ENCODE data around the gene ASTN2. TPM values are rescaled to one million over a fixed set of nuclear protein-coding genes. Genes with fewer than 3 reads are reported as not detected.

The ASTN2 gene
- polyA plus RNA-seq, 2 donors: 0.26 to 0.35 TPM

DNA sequence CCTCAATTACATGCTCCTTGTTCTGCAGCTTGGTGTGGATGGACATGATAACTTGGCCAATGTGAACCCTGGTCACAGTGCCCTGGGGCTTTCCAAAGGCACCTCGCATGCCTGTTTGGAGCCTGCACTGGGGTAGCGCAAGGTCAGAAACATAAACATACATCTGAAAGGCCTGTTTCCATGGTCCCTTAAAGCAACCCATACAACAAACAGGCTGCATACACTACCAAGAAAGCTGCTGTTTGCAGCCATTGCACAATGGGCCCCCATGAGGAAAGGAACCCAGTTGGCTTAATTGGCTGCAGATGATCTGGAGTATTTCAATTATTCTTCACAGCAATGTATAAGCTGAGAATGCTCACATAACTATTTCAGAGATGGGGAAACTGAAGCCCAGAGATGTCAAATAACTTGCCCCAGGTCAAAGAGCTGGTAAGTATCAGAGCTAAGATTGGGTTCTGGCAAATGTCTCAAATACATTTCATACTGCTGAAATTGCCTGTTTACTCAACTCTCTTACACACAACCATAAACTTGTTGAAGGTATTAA is 233.9 kb downstream of the ASTN2 start:
- WGBS, 2 donors: 94 to 97% methylated on average over 2 of the region's 2 CpGs

DNA sequence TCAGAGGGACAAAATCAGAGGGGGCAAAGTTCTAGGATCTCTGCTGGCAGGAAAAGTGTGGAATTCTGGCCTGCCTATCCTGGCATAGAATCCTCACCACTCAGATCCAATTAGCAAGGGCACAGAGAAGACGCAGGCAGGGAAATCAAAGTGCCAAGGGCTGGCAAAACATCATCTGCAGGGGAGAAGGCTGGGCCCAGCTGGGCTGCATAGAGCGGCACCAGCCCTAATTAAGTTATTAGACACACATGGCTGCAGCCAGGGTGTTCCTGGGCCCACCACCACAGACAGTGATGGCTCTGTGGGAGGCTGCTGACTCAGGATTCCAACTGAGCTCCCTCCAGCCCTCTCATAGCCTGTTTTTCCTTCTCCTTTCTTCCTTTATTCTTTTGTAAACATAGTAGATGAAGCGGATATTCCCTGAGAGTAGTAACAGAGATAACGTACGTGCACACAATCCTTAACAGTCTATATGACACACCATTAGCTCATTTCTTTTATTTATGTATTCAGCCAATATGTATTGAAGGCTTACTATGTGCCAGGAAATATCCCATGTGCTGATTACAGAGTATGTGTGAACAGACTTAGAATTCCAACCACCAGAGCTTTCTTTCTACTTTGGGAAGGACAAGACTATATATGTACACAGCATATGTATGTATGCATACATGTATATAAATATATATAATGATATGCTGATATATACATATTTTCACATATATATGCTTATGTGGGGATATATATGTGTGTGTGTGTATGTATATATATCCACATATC is 236.1 kb downstream of the ASTN2 start:
- Histone ChIP-seq H3K4me3 (ENCODE audit: low read depth in 1 of 2, low read length in 2 of 2) (no peak overlapping the region), H3K27ac (ENCODE audit: low read depth in 2 of 2, low read length in 1 of 2) (no peak overlapping the region), H3K9me3 (ENCODE audit: control insufficient read depth in 2 of 2, insufficient read depth in 1 of 2, low read depth in 1 of 2, low read length in 1 of 2) (no peaks in the 10 kb centered on the region), H3K36me3 (ENCODE audit: control insufficient read depth in 2 of 2, insufficient read depth in 2 of 2, low read length in 1 of 2) (no peaks in the 10 kb centered on the region), H3K4me1 (ENCODE audit: control insufficient read depth in 2 of 2, insufficient read depth in 2 of 2, low read length in 1 of 2) (no peaks in the 10 kb centered on the region), H3K27me3 (ENCODE audit: control insufficient read depth in 1 of 2, insufficient read depth in 2 of 2, low read length in 2 of 2) (no peaks in the 10 kb centered on the region)
- WGBS, 2 donors: 79 to 83% methylated on average over 5 of the region's 5 CpGs

More for the DNA sequence above, 233.9 kb downstream of the ASTN2 start:
- no peaks in the 10 kb centered on the region for H3K4me1 ChIP-seq (ENCODE audit: control insufficient read depth in 2 of 2, insufficient read depth in 2 of 2, low read length in 1 of 2)
- no peaks in the 10 kb centered on the region for H3K27me3 ChIP-seq (ENCODE audit: control insufficient read depth in 1 of 2, insufficient read depth in 2 of 2, low read length in 2 of 2)
- no peak overlapping the region for H3K4me3 ChIP-seq (ENCODE audit: low read depth in 1 of 2, low read length in 2 of 2)
- no peaks in the 10 kb centered on the region for H3K36me3 ChIP-seq (ENCODE audit: control insufficient read depth in 2 of 2, insufficient read depth in 2 of 2, low read length in 1 of 2)
- no peak overlapping the region for H3K27ac ChIP-seq (ENCODE audit: low read depth in 2 of 2, low read length in 1 of 2)
- no peaks in the 10 kb centered on the region for H3K9me3 ChIP-seq (ENCODE audit: control insufficient read depth in 2 of 2, insufficient read depth in 1 of 2, low read depth in 1 of 2, low read length in 1 of 2)

DNA sequence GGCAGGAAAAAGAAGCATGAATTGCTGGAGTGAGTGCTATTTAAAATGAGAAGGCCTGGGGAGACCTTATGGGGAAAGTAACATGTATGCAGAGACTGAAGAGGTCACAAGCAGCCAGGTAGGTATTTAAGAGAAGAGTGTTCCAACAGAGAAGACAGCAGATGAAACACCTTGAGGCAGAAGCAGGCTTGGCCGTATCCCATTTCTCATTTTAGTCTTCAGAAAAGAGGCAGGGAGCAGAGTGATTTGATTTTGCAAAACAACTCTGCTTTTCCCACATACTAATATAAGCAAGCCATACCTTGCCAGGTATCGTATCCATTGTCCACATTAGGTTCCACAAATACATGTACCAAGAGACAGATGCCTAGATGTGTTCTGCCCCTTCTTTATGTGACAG is 244.3 kb downstream of the ASTN2 start:
- Histone ChIP-seq H3K9me3 (ENCODE audit: control insufficient read depth in 2 of 2, insufficient read depth in 1 of 2, low read depth in 1 of 2, low read length in 1 of 2) (no peaks in the 10 kb centered on the region), H3K4me3 (ENCODE audit: low read depth in 1 of 2, low read length in 2 of 2) (no peak overlapping the region), H3K27me3 (ENCODE audit: control insufficient read depth in 1 of 2, insufficient read depth in 2 of 2, low read length in 2 of 2) (no peaks in the 10 kb centered on the region), H3K27ac (ENCODE audit: low read depth in 2 of 2, low read length in 1 of 2) (no peak overlapping the region), H3K4me1 (ENCODE audit: control insufficient read depth in 2 of 2, insufficient read depth in 2 of 2, low read length in 1 of 2) (no peaks in the 10 kb centered on the region), H3K36me3 (ENCODE audit: control insufficient read depth in 2 of 2, insufficient read depth in 2 of 2, low read length in 1 of 2) (no peaks in the 10 kb centered on the region)
- 87 to 95% methylated on average over 2 of the region's 2 CpGs for WGBS, 2 donors

DNA sequence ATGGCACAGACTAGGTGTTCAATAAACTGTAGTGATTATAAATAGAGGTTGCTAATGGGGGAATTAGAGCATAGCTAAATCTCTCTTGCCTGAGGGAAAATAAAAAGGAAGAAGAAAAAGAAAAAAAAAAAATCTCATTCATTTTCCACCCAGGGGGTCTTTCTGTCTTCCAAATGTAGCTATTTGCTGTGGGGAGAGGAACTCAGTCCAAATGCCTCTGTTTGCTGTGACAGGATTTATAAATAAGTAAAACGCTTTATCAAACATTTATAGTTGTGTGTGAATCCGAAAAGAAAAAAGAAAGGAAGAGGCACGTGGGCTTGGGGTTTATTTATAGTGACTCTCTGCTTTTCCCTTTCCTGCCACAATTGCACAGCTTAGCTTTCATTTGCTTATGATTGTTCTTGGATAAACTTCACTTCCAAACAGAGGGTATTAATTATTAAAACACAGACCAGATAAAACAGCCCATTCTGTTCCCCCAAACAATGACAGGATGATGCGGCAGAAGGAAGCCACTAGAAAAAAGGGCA is 245.7 kb downstream of the ASTN2 start:
- 29 to 38% methylated on average over 4 of the region's 4 CpGs for WGBS, 2 donors
- Histone ChIP-seq H3K4me1 (ENCODE audit: control insufficient read depth in 2 of 2, insufficient read depth in 2 of 2, low read length in 1 of 2) (no peaks in the 10 kb centered on the region), H3K27ac (ENCODE audit: low read depth in 2 of 2, low read length in 1 of 2) (no peak overlapping the region), H3K4me3 (ENCODE audit: low read depth in 1 of 2, low read length in 2 of 2) (no peak overlapping the region), H3K27me3 (ENCODE audit: control insufficient read depth in 1 of 2, insufficient read depth in 2 of 2, low read length in 2 of 2) (no peaks in the 10 kb centered on the region), H3K9me3 (ENCODE audit: control insufficient read depth in 2 of 2, insufficient read depth in 1 of 2, low read depth in 1 of 2, low read length in 1 of 2) (no peaks in the 10 kb centered on the region), H3K36me3 (ENCODE audit: control insufficient read depth in 2 of 2, insufficient read depth in 2 of 2, low read length in 1 of 2) (no peaks in the 10 kb centered on the region)

DNA sequence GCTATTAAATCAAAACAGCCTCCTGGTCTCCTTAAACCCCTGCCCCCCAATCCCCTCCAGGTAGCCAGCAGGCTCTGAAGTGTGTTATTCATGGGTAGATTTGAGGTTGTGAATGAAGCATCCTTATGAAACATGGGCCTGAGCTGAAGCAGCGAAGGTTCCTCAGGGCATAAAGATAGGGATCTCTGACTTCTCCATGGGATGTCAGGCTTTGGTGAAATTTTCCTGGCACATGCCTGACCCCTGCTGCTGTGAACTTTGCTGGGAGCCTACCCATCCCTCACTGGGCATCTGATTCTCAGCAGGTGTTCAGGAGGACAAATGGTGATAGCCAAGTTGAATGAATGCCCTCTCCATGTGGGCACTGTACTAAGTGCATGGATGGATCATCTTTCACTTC is 250.3 kb downstream of the ASTN2 start:
- no peaks in the 10 kb centered on the region for H3K9me3 ChIP-seq (ENCODE audit: control insufficient read depth in 2 of 2, insufficient read depth in 1 of 2, low read depth in 1 of 2, low read length in 1 of 2)
- no peak overlapping the region for H3K4me3 ChIP-seq (ENCODE audit: low read depth in 1 of 2, low read length in 2 of 2)
- no peaks in the 10 kb centered on the region for H3K27me3 ChIP-seq (ENCODE audit: control insufficient read depth in 1 of 2, insufficient read depth in 2 of 2, low read length in 2 of 2)
- H3K27ac ChIP-seq (ENCODE audit: low read depth in 2 of 2, low read length in 1 of 2): no peak overlapping the region
- no peaks in the 10 kb centered on the region for H3K4me1 ChIP-seq (ENCODE audit: control insufficient read depth in 2 of 2, insufficient read depth in 2 of 2, low read length in 1 of 2)
- no peaks in the 10 kb centered on the region for H3K36me3 ChIP-seq (ENCODE audit: control insufficient read depth in 2 of 2, insufficient read depth in 2 of 2, low read length in 1 of 2)
- 88 to 93% methylated on average over 1 of the region's 1 CpG for WGBS, 2 donors

DNA sequence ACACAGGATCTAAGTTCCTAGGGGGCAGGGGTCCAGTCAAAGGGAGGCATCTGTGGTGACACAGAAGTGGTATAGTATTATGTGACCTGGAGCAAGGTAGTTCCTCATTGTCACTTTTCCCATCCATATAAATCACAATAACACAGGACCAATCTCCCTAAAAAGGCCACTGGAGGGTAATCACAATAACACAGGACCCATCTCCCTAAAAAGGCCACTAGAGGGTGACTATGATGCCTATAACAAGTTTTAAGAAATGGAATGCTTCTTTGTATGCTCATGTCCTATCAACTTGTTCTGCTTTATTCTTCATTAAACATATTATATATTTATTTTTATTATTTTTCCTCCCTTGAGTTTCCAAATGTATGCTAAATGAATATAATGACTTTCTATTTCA is 254.6 kb downstream of the ASTN2 start:
- no peaks in the 10 kb centered on the region for H3K36me3 ChIP-seq (ENCODE audit: control insufficient read depth in 2 of 2, insufficient read depth in 2 of 2, low read length in 1 of 2)
- H3K4me3 ChIP-seq (ENCODE audit: low read depth in 1 of 2, low read length in 2 of 2): no peak overlapping the region
- no peak overlapping the region for H3K27ac ChIP-seq (ENCODE audit: low read depth in 2 of 2, low read length in 1 of 2)
- H3K4me1 ChIP-seq (ENCODE audit: control insufficient read depth in 2 of 2, insufficient read depth in 2 of 2, low read length in 1 of 2): no peaks in the 10 kb centered on the region
- H3K9me3 ChIP-seq (ENCODE audit: control insufficient read depth in 2 of 2, insufficient read depth in 1 of 2, low read depth in 1 of 2, low read length in 1 of 2): no peaks in the 10 kb centered on the region
- H3K27me3 ChIP-seq (ENCODE audit: control insufficient read depth in 1 of 2, insufficient read depth in 2 of 2, low read length in 2 of 2): no peaks in the 10 kb centered on the region

DNA sequence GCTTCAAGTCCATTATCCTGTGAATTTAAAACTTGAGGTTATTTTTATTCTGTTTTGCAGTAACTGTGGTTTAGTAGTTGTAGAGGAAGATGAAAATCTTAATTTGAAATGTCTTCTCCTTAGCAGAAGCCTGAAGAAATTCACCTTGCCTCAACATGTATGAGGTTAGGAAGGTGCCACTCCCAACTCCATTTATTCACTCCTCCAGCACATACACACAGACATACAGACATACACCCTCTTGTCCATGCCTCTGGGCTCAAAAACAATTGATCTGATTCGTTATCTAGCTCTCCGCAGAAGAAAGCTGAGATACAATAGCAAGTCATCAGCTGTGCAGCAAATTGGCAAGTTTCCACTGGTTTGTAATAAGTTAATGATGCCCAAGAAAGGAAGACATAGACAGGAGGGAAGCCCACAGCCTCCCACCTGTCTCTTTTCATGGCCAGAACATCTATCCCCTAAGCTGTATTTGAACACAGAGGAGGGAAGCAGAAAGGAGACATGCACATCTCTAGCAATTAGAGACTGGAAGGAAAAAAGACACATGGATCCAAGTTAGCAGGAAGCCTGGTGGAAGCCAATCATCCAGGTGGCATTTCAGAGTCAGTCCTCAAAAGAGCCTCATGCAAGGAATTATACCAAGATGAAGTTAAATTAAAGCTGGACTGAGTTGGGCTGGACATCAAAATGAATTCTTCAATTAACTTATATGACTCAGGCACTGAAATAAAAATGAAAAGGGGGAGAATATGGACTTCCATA is 257.9 kb downstream of the ASTN2 start:
- H3K9me3 ChIP-seq (ENCODE audit: control insufficient read depth in 2 of 2, insufficient read depth in 1 of 2, low read depth in 1 of 2, low read length in 1 of 2): no peaks in the 10 kb centered on the region
- H3K4me1 ChIP-seq (ENCODE audit: control insufficient read depth in 2 of 2, insufficient read depth in 2 of 2, low read length in 1 of 2): no peaks in the 10 kb centered on the region
- 47 to 49% methylated on average over 2 of the region's 2 CpGs for WGBS, 2 donors
- H3K27me3 ChIP-seq (ENCODE audit: control insufficient read depth in 1 of 2, insufficient read depth in 2 of 2, low read length in 2 of 2): no peaks in the 10 kb centered on the region
- no peak overlapping the region for H3K4me3 ChIP-seq (ENCODE audit: low read depth in 1 of 2, low read length in 2 of 2)
- no peaks in the 10 kb centered on the region for H3K36me3 ChIP-seq (ENCODE audit: control insufficient read depth in 2 of 2, insufficient read depth in 2 of 2, low read length in 1 of 2)
- no peak overlapping the region for H3K27ac ChIP-seq (ENCODE audit: low read depth in 2 of 2, low read length in 1 of 2)

DNA sequence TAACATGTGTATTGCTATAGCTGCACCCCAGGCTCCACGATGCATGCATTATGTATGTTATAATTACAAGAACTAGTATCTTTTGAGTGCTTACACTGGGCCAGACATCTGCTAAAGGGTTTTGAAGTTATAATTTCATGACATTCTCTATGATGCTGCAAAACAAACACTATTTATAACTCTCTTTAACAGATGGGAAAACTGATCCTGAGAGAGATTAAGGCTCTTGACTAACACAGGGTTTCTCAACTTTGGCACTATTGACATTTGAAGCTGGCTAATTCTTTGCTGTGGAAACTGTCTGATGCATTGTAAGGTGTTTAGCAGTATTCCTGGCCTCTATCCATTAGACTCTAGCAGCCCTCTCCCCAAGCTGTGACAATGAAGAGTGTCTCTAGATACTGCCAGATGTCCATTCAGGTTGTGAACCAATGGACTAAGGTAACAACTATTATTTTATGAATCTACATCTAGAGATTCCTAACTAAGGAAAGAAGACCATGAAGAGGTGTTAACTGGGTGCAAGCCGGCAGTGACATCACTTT is 258.6 kb downstream of the ASTN2 start:
- no peak overlapping the region for H3K27ac ChIP-seq (ENCODE audit: low read depth in 2 of 2, low read length in 1 of 2)
- no peaks in the 10 kb centered on the region for H3K9me3 ChIP-seq (ENCODE audit: control insufficient read depth in 2 of 2, insufficient read depth in 1 of 2, low read depth in 1 of 2, low read length in 1 of 2)
- no peaks in the 10 kb centered on the region for H3K27me3 ChIP-seq (ENCODE audit: control insufficient read depth in 1 of 2, insufficient read depth in 2 of 2, low read length in 2 of 2)
- H3K36me3 ChIP-seq (ENCODE audit: control insufficient read depth in 2 of 2, insufficient read depth in 2 of 2, low read length in 1 of 2): no peaks in the 10 kb centered on the region
- WGBS, 2 donors: 62 to 69% methylated on average over 2 of the region's 2 CpGs
- H3K4me1 ChIP-seq (ENCODE audit: control insufficient read depth in 2 of 2, insufficient read depth in 2 of 2, low read length in 1 of 2): no peaks in the 10 kb centered on the region
- no peak overlapping the region for H3K4me3 ChIP-seq (ENCODE audit: low read depth in 1 of 2, low read length in 2 of 2)

DNA sequence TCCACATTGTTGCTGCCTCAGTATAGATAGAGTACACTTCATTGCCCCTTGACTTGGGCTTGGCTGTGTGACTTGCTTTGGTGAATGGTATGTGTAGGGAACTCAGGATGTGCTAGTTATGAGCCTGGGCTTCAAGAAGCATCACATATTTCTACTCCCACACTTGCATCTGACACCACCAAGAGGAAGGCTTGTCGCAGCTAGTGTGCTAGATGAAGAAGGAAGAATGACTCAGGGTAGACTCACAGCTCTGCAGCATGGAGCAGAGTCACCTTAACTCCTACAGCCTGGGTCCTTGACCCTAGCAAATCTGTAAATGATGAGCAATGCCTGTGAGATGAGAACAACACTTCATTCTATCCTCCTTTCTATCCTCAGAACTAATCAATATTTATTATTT is 261.8 kb downstream of the ASTN2 start:
- Histone ChIP-seq H3K27ac (ENCODE audit: low read depth in 2 of 2, low read length in 1 of 2) (no peak overlapping the region), H3K4me1 (ENCODE audit: control insufficient read depth in 2 of 2, insufficient read depth in 2 of 2, low read length in 1 of 2) (no peaks in the 10 kb centered on the region), H3K9me3 (ENCODE audit: control insufficient read depth in 2 of 2, insufficient read depth in 1 of 2, low read depth in 1 of 2, low read length in 1 of 2) (no peaks in the 10 kb centered on the region), H3K36me3 (ENCODE audit: control insufficient read depth in 2 of 2, insufficient read depth in 2 of 2, low read length in 1 of 2) (no peaks in the 10 kb centered on the region), H3K27me3 (ENCODE audit: control insufficient read depth in 1 of 2, insufficient read depth in 2 of 2, low read length in 2 of 2) (no peaks in the 10 kb centered on the region), H3K4me3 (ENCODE audit: low read depth in 1 of 2, low read length in 2 of 2) (no peak overlapping the region)
- 58% methylated on average over 1 of the region's 1 CpG for WGBS, 2 donors

Measured in esophagus (tissue), 2 donors.